Calu3 (cell line): Measurements from ENCODE around the gene PRKAG2. TPM values are rescaled to one million over a fixed set of nuclear protein-coding genes. Genes with fewer than 3 reads are reported as not detected.

Experiments
- BruUV-seq: library from RNA; stranded (reverse); fragments of 400-500 nt; replicated peaks from 2 replicates; lab custom pipeline; 2021; lab: Mats Ljungman, UMichigan
- CTCF ChIA-PET: fragments of 300-600 bp; sonication (Branson Sonifier 250); formaldehyde crosslinking; loops from one replicate; lab custom pipeline; 2022; ENCODE audit warnings: antibody characterized with exemption; lab: Charles Lee
- DNase-seq: peaks from one replicate; pipeline ENCODE4 v3.0.0; 2022
- H3K27ac Mint-ChIP-seq: one replicate; pipeline ENCODE4 v1.8.0; 2022; ENCODE audit warnings: mixed read lengths; ENCODE audit not compliant: unreplicated experiment
- H3K27me3 Mint-ChIP-seq: one replicate; pipeline ENCODE4 v1.8.0; 2022; ENCODE audit warnings: mixed read lengths; ENCODE audit not compliant: unreplicated experiment
- H3K36me3 Mint-ChIP-seq: one replicate; pipeline ENCODE4 v1.8.0; 2022; ENCODE audit warnings: mild to moderate bottlenecking, moderate library complexity, mixed read lengths; ENCODE audit not compliant: insufficient read depth, unreplicated experiment
- H3K4me1 Mint-ChIP-seq: one replicate; pipeline ENCODE4 v1.8.0; 2022; ENCODE audit warnings: mild to moderate bottlenecking, low read depth, mixed read lengths; ENCODE audit not compliant: unreplicated experiment
- H3K4me3 Mint-ChIP-seq: one replicate; pipeline ENCODE4 v1.8.0; 2022; ENCODE audit warnings: mild to moderate bottlenecking, low read depth, moderate library complexity, mixed read lengths; ENCODE audit not compliant: unreplicated experiment
- H3K9me3 Mint-ChIP-seq: one replicate; pipeline ENCODE4 v1.8.0; 2022; ENCODE audit warnings: low read depth, mixed read lengths; ENCODE audit not compliant: unreplicated experiment
- intact Hi-C: fragments of 100-400 bp; cut with micrococcal nuclease; formaldehyde crosslinking; loops from one replicate; pipeline ENCODE4 v1.10.0; 2022; ENCODE audit not compliant: unreplicated experiment
- total RNA-seq: library from RNA; stranded (reverse); gene quantifications from 2 replicates; pipeline ENCODE4 v1.2.3, GENCODE V29; 2022
- TF ChIP-seq, protein P1 (sequence below): fragments of 200-600 bp; IDR thresholded peaks from one replicate; pipeline ENCODE4 v1.8.0; 2022; ENCODE audit warnings: antibody characterized with exemption; ENCODE audit not compliant: unreplicated experiment

Gene PRKAG2
- total RNA-seq, 1 experiment from 2014 or later, result 22.4 TPM

DNA sequence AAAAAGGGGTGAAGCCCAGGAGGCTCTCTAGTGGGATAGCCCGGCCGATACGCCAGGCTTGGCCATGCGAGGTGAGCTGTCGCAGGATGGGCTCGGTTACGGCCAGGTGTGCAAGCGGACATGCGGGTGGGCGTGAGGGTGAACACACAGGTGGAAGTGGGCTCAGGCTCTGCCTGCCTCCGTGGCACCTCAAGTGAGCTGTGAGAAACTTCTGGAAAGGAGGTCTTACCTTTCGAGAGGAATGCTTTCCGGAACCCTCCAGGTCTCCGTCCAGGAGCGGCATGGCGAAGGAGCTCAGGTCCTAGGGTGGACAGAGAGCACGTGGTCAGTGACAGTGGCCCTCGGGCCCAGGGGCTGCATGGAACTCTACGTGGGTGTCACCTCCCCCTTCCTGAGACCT lies 90.7 kb downstream of the PRKAG2 start:
- DNase-seq, result no peak
- TF ChIP-seq, protein P1, sequence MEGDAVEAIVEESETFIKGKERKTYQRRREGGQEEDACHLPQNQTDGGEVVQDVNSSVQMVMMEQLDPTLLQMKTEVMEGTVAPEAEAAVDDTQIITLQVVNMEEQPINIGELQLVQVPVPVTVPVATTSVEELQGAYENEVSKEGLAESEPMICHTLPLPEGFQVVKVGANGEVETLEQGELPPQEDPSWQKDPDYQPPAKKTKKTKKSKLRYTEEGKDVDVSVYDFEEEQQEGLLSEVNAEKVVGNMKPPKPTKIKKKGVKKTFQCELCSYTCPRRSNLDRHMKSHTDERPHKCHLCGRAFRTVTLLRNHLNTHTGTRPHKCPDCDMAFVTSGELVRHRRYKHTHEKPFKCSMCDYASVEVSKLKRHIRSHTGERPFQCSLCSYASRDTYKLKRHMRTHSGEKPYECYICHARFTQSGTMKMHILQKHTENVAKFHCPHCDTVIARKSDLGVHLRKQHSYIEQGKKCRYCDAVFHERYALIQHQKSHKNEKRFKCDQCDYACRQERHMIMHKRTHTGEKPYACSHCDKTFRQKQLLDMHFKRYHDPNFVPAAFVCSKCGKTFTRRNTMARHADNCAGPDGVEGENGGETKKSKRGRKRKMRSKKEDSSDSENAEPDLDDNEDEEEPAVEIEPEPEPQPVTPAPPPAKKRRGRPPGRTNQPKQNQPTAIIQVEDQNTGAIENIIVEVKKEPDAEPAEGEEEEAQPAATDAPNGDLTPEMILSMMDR, result no peak
- H3K9me3 Mint-ChIP-seq, result no peaks in the 10 kb centered on the region
- no peak overlapping the region for H3K27ac Mint-ChIP-seq
- BruUV-seq, result no TSS peak
- peaks cover 65% of the 10 kb centered on the region for H3K27me3 Mint-ChIP-seq
- no peaks in the 10 kb centered on the region for H3K36me3 Mint-ChIP-seq
- intact Hi-C loops, result no loop called here
- H3K4me3 Mint-ChIP-seq, result no peak overlapping the region
- H3K4me1 Mint-ChIP-seq, result no peaks in the 10 kb centered on the region
- CTCF ChIA-PET, result interaction anchor here (0.5 kb wide), 1 partner anchor 392 kb away, joined by 6 read pairs; no protein-coding TSS in a partner anchor

DNA sequence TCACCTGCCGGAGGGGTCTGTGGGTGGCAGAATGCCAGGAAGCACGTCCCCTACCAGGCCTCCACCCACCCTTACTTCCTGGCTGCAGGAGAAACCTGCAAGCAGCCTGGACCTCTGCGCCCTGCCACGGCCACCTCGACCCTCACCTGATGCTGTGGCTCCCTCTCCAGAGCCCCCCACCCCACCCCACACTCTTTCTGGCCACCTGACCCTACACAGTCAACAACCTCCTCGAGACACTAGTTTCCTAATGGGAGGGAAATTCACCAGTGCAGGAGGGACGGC lies 91.3 kb downstream of the PRKAG2 start:
- no peaks in the 10 kb centered on the region for H3K9me3 Mint-ChIP-seq
- no peak overlapping the region for H3K27ac Mint-ChIP-seq
- H3K4me3 Mint-ChIP-seq, result no peak overlapping the region
- H3K27me3 Mint-ChIP-seq, result peaks cover 65% of the 10 kb centered on the region
- intact Hi-C loops, result no loop called here
- CTCF ChIA-PET, result interaction anchor here (0.5 kb wide), 1 partner anchor 392 kb away, joined by 6 read pairs; no protein-coding TSS in a partner anchor
- H3K36me3 Mint-ChIP-seq, result no peaks in the 10 kb centered on the region
- DNase-seq, result no peak
- no peaks in the 10 kb centered on the region for H3K4me1 Mint-ChIP-seq
- BruUV-seq, result no TSS peak
- TF ChIP-seq, protein P1, result no peak

DNA sequence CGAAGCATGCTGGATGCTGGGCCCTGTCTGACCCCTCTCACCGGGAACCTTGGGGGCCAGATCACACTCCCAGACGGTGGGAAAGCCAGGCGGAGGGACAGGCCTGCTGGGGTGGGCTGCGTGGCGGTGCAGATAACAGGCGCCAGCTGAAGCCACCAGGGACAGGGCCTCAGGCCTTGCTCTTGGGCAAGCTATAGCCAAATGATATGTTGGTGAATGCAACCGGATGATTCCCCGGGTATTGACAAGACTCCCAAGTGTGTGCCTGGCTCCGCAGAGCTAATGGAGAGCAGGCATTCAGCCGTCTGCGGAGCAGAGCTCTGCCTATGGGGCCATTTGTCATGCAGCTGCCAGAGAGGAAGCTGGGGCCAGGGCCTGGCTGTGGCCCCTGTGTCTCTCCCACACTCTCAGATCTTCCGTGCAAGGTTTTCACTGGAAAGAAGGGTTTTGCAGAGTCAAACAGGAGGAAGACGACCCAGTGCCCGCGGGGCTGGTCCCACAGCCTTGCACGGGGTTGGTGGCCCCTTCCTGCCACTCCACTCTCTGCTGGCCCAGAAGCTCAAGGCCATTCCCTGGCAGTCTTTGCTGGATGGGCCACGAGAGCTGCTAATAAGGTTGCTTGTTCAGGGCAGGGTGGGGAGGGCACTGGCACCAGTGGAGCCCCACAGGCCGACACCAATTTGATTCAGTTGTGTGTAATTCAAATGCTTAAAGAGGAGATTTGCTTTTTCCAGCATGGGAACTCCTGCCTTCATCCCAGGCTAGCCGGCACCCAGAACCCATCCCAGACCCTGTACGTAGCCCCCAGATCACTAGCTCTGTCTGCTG lies 91.8 kb downstream of the PRKAG2 start:
- Mint-ChIP-seq H3K36me3 (no peaks in the 10 kb centered on the region), H3K27ac (no peak overlapping the region), H3K9me3 (no peaks in the 10 kb centered on the region), H3K4me1 (no peaks in the 10 kb centered on the region), H3K4me3 (no peak overlapping the region), H3K27me3 (peaks cover 65% of the 10 kb centered on the region)
- TF ChIP-seq, protein P1, result no peak
- intact Hi-C loops, result no loop called here
- DNase-seq, result no peak
- CTCF ChIA-PET, result no interaction called here
- BruUV-seq, result no TSS peak

DNA sequence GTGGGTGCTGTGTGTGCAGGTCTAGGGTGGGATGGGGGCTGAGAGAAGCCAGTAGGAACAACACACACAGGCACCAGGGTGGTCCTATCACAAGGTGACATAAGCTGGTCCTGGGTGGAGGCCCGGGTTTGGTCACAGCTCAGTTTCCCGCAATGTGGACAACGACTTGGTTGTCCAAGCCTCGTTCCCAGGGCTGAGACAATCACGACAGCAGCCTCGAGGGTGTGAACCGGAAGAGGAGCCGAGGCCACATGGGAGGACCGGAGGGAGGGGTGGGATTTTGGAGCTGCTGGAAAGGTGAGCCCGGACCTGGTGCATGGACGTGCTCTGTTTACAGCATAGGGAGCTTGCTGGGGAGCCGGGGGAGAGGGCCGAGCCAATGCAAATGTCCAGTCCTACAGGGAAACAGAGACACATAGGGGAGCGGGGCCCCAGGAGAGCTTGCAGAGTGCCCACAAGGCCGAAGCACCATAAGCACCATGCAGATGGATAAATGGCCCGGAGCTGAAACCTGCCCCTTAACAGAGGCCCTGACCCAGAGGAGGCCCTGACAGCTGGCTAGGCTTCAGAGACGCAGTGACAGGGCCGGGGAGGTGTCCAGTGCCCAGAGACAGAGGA lies 92.8 kb downstream of the PRKAG2 start:
- CTCF ChIA-PET, result interaction anchor here (1.1 to 2.8 kb wide), 2 partner anchors 35 to 148 kb away, joined by 3 to 15 read pairs; no protein-coding TSS in a partner anchor
- Mint-ChIP-seq H3K4me3 (no peak overlapping the region), H3K27me3 (peaks cover 65% of the 10 kb centered on the region), H3K9me3 (no peaks in the 10 kb centered on the region), H3K36me3 (no peaks in the 10 kb centered on the region), H3K27ac (no peak overlapping the region), H3K4me1 (no peaks in the 10 kb centered on the region)
- DNase-seq, result no peak
- TF ChIP-seq, protein P1, result no peak
- intact Hi-C loops, result loop anchor here (1.0 to 2.0 kb wide), 2 partner anchors 89 to 149 kb away; no protein-coding TSS in a partner anchor
- no TSS peak for BruUV-seq
